ENCODE results near the gene CDKAL1.

- TF ChIP-seq CTCF (IDR thresholded peaks at IDR 0.05; ENCODE audit: low read depth, low read length) = no peak
- no peak for TF ChIP-seq EZH2phosphoT487 (IDR thresholded peaks at IDR 0.05; ENCODE audit: low read depth)
Observed at GRCh38 chr6:21257125-21257524, 722.9 kb downstream of the CDKAL1 start.
